NCI-H1930 (cell line): Measurements from ENCODE around the gene AK5.
"Not testable (repeated sequence)": the region's sequence is repeated elsewhere in the genome, so short reads cannot be mapped to it uniquely, and the experiment has no call there.

ENCODE experiments used
- DNase-seq, 2 experiments: peaks; one replicate each; lab custom pipeline; 2025; lab: John Stamatoyannopoulos, UW

Gene AK5

DNA sequence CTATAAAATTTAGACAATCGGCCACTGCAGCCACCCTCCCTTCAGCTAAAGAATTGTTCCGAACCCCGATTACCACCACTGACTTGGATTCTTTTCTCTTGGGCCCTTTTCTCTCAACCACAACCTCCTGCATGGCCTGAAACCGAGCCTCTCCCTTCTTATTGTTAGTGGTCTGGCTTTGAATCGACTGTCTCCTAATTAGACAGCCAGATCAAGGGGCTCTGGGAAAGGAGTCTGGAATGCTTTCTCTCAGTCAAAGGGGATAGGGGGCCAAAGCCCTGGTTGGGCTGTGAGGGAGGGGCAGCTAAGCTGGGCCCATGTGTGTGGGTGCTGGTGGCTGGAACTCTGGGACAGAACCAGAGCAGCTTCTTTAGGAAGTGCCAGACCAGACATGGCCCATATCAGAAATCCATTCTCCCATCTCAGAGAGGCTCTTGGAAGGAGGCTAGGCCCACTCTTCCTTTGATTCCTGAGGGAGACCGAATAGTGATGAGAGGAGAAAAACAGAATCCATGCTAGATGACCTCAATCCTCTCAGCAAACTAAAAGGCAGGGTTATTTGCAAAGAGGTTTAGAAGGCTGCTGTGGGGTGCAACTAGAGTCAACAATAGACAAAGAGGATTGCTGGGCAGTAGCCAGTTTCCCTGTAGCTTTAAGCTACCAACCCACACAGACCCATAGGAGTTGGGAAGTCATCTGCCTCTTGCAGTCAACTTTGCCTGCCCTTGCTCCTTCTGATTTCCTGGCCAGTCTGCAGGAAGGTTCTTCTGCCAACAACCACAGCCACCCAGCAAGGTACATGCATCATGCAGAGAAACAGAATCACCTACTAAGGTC lies 117.6 kb downstream of the AK5 start:
- DNase-seq, result no peak

DNA sequence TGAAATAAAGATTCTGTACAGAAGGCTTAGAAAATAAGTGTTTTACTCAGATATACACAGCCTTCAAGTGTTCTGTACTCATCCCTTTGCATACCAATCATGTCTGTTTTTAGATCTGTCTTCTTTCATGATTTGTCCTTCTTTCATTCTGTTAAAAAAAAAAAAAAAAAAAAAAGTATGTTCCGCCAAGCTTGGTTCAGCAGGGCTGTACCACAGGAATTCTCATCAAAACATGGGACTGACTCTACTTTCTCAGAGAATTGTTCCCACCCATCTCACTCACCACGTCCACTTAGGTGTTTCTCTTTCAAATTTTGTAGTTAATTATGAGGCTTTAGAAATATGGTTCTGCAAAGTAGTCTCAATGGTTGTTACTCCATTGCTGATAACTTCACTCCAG lies 119.0 kb downstream of the AK5 start:
- DNase-seq, result no peak

DNA sequence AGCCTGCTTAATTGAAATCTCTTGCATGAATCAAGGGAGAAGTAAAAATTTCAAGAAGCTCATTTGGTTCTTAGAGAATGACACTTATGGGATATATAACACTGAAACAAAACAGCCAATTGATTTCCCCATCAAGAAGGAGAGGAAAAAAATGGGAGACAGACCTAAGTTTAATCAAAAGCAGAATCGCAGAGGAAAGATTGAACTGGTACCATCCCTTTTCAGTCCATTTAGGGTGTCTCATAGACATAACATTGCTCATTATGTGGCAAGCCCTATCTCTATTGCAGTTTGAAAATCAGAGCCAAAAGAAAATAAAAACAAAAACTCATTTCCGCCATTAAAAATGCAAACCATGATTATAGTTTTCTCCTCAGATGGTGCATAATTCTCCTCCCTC lies 119.6 kb downstream of the AK5 start:
- DNase-seq, result no peak

DNA sequence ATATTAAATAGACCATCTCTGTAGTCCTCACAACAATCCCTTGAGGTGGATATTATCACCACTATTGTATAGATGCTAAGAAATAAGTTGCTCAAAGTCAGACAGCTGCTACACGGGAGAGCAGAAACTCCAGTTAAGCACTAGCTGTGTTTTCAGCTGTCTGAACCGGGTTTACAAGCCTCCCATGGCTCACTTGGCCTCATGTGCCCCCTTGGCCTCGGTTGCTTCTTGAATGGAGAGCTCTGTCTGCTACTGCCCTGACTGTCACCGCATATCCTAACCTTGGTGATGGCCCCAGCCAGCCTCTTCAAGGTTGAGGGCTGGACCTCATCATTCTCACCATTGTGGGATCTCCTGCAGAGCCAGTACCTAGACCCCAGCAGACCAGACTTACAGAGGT lies 123.4 kb downstream of the AK5 start:
- DNase-seq, result no peak

DNA sequence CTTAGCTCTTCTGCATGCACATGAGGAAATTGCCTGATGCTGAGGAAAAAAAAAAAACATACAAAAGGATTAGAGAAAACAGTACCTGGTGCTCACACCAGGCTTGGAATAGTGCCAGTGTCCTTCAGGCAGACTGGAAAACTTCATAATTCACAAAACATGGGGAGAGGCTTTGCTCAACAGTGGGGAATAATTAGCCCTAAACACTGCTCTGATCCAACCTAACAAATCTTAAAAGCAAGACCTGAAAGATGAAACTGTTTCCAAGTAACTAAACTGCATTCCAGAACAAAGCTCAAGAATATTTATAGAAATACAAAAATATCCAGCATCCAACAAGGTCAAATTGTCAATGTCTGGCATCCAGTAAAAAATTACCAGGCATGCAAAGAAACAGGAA lies 124.8 kb downstream of the AK5 start:
- DNase-seq, result no peak

DNA sequence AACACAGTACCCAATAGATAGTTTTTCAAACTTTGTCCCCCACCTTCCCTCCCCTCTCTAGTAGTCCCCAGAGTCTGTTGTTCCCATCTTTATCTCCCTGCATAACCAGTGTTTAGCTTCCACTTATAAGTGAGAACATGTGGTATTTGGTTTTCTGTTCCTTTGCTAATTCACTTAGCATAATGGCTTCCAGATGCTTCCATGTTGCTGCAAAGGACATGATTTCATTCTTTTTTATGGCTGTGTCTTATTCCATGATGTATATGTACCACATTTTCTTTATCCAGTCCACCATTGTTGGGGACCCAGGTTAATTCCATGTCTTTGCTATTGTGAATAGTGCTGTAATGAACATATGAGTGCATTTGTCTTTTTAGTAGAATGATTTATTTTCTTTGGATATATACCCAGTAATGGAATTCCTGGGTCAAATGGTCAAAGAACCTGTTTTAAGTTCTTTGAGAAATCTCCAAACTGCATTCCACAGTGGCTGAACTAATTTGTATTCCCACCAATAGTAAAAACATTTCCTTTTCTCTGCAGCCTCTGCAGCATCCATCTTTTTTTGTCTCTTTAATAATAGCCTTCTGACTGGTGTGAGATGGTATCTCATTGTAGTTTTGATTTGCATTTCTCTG lies 126.0 kb downstream of the AK5 start:
- no peak for DNase-seq

DNA sequence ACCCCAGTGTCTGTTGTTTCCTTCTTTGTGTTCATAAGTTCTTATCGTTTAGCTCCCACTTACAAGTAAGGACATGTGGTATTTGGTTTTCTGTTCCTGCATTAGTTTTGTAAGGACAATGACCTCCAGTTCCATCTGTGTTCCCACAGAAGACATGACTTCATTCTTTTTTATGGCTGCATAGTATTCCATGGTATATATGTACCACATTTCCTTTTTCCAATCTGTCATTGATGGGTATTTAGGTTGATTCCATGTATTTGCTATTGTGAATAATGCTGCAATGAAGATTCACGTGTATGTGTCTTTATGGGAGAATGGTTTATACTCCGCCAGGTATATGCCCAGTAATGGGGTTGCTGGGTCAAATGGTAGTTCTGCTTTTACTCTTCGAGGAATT lies 127.1 kb downstream of the AK5 start:
- not testable (repeated sequence) for DNase-seq

DNA sequence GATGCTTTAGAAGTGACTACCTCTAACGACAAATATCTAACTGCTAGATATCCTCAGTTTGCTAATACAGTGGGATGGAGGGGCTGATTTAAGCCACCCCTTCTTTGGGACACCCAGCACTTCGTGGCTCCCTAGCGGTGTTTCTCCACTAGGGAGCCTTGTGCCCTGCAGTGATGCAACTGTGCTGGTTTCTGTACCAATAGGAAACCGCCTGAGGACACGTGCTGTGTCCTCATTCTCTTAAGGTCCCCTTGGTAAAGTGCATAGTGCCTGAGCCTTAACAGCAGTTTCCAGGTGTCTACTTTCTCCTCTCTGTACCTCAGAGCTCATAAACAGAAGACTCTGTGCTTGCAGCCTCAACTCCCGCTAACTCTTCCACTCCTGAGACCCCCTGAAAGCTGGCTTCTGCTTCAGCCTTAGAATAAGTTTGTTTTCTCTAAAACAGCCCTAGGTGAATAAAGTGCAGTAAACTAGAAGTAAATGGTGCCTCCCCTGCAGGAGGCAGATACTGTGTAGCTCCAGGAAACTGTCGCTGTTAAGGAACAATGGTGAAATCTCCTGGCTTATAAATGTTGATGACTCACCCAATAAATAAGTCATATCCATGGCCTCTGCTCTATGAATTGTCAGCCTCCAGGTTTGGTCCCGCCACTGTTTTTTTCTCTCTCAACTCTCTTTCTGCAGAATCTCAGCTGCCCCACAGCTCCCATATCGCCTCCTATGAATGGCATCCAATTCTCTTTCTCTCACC lies 130.4 kb downstream of the AK5 start:
- DNase-seq, result no peak

DNA sequence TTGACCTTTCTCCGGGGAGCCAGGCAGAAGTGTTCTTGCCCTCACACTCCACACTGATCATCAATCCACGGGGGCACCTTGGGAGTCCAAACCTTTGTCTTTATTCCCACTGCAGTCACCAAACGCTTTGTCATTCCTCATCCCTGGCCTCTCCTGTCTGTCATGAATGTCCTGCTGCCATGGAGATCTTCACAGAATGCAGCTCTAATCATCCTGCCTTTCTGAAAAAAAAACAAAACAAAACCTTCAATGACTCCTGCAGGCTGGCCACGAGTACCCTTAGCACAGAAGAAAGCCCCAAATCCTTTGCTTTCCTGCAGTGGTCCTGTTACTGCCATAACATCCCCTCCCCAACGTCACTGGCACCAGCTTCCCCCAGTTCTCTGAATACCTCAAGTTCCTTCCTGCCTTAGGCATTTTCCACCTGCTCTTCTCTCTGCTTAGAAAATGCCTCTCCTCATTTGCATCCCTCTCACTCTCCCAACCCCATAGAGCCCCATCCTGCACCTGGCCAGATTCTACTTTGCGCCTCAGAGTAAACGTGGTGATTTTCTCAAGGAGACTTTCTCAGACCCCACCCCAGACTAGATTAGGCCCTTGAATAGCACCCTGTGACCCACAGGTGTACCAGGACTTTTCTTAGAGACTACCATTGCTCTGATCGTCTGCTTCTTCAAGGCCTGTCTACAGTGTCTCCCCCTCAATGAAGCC lies 131.2 kb downstream of the AK5 start:
- no peak for DNase-seq

DNA sequence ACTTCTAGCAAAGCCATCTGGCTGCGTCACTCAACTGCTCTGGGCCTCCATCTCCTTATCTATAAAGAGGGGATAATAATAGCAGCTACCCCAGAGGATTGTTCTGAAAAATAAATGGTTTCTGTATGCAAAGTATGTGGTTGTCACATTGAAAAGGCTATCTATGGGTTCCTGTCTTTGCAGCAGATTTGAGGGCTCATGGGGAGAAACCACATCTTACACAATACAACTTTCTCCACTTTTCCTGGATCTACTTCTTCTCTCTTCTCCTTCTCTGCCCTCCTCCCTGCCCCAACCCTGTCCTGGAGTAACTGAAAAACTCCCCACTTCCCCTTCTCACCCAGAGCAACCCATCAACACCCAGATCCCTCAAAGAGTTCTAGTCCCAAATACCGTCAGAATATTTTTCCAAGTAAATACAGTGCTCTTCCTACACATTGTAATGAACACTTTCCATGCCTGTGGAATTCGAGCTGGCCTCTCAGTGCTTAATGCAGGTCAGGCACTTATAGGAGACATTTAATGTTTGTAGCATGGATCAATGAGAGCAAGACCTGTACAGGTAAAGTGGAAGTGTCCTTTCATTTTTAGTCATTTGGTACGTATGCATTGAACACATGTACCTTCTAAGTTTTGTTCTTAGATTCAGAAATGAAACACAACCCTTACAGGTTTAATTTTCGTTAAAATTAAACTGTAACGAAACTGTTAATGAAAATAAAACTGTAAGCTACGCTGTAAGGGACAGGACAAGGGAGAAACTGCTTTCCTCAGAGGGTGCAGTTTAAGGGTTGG lies 131.9 kb downstream of the AK5 start:
- no peak for DNase-seq

DNA sequence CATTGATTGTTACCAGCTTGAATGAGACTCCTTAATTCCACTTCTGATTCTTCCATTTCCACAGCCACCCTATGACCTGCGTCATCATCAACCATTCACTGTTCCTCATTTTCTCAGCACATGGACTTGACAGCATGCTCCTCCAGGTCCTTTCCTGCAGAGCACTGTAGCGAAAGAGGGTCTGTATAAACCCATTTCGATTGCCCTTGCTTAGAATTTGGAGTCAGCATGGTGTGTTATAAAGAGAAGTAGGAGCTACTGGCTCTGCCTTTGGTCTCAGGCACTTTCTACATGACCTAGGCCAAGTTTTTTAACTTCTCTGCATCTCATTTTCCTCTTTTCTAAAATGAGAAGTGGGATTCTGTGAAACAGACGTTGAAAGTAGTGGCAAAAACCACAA lies 133.8 kb downstream of the AK5 start:
- no peak for DNase-seq

DNA sequence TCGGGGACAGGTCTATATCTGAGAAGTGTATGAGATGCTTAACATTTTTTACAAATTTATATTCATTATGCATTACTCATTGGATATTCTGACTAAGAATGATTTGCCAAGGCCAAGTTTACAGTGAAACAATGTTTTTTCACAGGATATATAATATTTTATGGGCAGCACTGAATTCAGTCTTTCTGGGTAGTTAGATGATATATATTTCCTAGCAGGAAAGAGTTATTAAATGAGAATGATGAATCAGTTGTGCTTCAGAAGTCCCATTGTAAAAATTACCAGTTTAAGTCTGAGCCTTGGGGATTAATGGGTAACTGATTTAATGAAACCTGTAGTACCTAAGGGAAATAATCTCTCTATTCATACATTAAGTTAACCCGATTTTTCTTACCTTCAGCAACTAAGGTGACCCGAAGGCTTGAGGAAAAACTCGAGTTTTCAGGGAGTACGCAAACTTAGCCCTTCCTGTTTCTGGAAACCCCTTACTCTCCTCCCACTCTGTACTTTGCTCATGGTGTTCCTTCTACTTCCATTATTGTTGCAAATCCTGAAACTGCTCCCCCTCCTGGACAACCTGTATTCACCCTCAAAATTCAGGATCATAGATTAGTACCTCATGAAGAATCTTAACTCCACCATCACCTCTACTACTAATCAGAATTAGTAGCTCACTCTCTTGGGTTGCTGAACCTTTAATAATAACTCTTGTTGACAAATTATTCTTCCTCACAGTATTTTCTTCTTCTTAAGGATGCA lies 135.1 kb downstream of the AK5 start:
- no peak for DNase-seq

DNA sequence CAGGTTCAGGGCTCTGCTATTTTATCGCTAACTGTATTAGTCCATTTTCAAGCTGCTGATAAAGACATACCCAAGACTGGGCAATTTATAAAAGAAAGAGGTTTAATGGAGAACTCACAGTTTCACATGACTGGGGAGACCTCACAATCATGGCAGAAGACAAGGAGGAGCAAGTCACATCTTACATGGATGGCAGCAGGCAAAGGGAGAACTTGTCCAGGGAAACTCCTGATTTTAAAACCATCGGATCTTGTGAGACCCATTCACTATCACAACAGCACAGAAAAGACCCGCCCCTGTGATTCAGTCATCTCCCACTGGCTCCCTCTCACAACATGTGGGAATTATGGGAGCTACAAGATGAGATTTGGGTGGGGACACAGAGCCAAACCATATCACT lies 136.2 kb downstream of the AK5 start:
- not testable (repeated sequence) for DNase-seq

DNA sequence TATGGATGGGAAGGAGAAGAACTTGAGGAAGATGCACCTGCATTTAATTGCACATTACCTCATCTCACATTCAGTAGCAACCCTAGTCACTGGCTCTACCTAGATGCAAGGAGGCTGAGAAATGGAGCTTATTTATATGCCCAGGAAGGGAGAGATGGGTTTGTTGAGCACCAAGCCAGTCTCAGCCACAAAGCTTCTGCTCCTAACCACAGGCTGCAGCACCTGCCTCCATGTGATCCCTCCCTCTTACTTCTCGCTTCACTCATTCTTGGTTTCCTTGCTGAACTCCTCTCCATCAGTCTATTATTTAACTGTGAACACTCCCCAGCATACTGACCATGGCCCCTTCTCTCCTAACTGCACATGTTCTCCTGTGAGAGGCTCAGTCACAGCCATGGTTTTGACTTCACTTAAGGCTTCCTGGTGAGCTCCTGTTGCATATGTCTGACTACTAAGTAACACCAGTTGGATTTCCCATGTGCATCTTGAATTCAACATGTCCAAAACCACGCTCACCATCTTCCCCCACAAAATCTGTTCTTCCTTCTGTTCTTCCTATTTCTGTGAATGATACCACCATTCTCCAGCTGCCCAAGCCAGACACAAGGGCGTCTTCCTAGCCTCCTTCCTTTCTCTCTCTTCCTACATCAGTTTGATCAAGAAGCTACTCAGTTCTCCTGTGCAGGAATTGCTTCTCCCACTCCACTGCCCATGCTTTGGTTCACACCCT lies 139.8 kb downstream of the AK5 start:
- DNase-seq, result no peak

DNA sequence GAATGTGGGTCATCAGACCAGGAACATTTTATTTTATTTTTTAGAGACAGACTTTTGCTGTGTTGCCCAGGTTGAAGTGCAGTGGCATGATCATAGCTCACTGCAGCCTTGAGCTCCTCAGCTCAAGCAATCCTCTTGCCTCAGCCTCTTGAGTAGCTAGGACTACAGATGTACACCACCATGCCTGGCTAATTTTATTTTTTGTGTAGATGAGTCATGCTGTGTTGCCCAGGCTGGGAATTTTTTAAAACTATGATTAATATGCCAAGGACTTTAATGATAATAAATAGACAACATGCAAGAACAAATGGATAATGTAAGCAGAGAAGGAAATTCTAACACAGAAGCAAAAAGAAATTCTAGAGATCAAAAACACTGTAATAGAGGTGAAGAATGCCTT lies 142.4 kb downstream of the AK5 start:
- no peak for DNase-seq

DNA sequence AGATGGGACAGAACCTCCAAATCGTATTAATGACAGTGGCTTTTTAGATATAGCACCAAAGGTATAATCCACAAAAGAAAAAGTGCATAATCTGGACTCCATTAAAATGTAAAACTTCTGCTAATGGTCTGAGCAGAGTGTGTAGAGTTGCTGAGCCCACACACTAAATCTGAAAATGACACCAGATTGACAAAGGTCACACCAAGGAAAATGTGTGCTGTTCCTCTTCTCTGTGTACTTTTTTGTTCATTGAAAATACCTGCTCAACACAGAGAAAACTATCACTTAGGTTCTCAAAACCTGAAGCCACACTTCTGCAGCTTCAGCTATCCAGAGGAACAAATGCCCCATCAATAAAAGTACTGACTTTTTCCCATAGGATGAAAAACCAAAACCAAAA lies 146.2 kb downstream of the AK5 start:
- DNase-seq, result no peak

DNA sequence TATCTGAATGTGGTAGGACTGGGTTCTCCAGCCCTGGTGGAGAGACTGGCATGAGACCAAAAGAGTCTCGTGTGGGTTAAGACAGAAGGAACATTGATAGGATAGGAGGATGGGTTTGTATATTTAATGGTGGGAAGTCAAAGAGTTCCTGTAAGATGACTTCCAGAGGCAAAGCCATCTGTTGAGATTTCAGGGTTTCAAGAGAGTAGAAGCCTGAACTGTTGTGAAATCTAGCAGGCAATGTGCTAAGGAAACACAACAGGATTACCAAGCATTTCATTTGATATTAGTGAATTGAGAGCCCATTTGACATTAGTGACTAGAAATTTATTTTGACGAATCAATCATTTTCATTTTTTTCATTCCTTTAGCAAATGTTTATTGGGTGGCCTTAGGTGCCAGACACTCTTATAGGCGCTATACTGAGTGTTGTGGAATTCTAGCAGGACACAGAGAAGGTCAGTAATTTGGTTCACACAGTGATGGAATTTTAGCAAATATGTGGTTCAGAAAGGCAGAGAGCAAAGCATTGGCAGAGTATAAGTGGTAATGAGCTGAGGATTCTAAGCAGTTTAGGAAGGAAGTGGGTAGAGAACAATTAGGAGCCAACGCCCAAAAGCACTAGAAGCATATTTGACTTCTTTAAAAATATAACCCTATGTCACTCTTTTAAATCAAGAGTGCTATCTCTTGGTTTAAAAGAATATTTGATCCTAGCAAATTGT lies 149.3 kb downstream of the AK5 start:
- no peak for DNase-seq

DNA sequence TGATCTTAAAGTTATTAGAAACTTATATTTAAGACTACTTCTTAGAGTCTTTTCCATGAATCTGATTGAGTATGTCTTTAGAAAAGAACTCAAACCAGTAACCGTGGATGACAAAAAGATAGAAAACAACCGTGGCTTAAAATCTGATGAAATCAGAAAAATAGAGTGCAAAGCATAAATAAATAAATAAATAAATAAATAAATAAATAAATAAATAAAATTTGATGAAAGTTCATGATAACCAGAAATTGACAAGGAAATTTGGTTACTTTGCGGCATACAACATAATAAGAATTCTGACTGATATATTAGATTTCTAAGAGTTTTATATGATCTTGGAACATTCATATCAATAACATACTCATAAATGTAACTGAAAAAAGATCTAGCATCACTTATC lies 152.1 kb downstream of the AK5 start:
- no peak for DNase-seq

DNA sequence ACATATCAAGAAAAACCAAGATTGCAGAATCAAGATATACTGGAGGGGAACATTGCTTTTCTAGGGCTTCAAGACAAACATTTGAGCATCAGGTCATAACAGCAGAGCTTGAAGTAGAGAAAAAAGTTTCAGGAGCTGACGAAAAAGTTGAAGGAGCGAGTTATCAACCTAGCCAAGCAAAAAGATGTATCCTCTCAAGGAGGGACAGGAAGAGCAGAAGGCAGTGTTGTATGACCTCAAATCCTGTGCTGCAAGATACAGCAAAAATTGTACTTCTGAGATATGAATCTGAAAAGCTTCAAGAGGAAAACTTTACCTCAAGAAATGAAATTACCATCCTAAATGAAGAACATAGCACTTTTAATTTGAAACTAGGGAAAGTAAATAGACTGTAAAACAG lies 153.1 kb downstream of the AK5 start:
- DNase-seq, result no peak
